HFF-Myc (cell line): ENCODE data around the gene GSK3B.

ENCODE experiments used
- DNase-seq: peaks from one replicate; pipeline ENCODE4 v3.0.0-alpha.2; 2011; ENCODE audit warnings: low read depth; ENCODE audit errors: extremely low read depth
- H3K4me3 ChIP-seq: replicated peaks from 2 replicates; pipeline ENCODE4 v1.5.1; 2011; ENCODE audit warnings: low read depth, mild to moderate bottlenecking, control low read depth, low read length
- TF ChIP-seq, protein P1 (sequence below): IDR thresholded peaks from 2 replicates; pipeline ENCODE4 v1.5.1; 2012; ENCODE audit warnings: mild to moderate bottlenecking, low read depth, low read length, control low read depth; ENCODE audit errors: missing control alignments

Gene GSK3B

DNA sequence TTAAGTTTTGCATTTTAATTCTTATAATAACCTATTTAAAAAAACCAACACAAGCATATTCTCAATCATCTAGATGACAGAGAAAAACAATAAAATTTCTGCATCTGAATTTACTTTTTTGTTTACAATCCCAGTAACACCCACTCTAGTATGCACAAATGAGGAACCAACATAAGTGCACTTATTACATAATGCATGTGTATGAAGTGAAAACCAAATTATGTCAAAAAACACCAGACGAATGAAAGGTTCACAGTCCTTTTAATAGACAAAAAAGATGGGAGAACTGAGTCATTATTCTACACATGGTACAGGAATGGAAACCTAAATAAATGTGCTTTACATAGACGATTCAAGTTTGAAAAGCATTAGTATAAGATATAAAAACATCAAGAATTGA, 220.6 kb downstream of the GSK3B start:
- DNase-seq = no peak
- no peak overlapping the region for H3K4me3 ChIP-seq
- TF ChIP-seq, protein P1, sequence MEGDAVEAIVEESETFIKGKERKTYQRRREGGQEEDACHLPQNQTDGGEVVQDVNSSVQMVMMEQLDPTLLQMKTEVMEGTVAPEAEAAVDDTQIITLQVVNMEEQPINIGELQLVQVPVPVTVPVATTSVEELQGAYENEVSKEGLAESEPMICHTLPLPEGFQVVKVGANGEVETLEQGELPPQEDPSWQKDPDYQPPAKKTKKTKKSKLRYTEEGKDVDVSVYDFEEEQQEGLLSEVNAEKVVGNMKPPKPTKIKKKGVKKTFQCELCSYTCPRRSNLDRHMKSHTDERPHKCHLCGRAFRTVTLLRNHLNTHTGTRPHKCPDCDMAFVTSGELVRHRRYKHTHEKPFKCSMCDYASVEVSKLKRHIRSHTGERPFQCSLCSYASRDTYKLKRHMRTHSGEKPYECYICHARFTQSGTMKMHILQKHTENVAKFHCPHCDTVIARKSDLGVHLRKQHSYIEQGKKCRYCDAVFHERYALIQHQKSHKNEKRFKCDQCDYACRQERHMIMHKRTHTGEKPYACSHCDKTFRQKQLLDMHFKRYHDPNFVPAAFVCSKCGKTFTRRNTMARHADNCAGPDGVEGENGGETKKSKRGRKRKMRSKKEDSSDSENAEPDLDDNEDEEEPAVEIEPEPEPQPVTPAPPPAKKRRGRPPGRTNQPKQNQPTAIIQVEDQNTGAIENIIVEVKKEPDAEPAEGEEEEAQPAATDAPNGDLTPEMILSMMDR = no peak

DNA sequence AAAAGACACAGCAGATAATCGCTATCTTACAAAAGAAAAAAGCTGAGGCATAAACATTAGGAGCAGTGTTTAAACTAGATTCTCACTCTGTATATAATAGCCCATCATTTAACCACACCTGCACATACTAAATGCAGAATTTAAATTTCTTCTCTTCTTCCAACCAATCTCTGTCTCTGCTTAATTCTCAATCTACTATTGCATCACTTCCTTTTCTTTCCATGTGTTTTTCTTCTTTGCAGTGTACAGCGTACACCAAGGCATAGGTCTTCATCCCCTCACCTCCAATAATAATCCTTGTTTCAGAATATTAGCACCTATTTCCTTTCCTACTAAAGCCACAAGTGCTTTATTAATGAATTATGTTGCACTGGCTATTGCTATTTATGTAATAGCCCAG, 221.5 kb downstream of the GSK3B start:
- TF ChIP-seq, protein P1 = no peak
- H3K4me3 ChIP-seq = no peak overlapping the region
- DNase-seq = no peak

DNA sequence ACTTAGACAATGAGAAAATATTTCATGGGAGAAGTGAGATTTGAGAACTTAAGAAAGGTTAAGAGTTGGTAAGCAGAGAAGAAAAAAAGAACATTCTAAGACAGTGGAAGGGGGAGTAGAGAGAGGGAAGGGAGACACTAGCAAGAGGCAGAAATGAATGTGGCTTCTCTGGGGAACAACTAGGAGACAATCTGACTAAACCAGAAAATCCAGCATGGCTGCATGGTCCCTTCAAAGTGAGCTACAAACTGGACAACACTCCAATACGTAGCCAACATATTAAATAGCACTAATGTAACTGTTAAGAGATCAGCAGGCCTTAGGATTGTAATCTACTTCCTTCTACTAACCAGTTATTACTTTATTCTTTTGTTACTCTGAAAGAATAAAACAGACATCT, 222.7 kb downstream of the GSK3B start:
- H3K4me3 ChIP-seq = no peak overlapping the region
- TF ChIP-seq, protein P1 = no peak
- no peak for DNase-seq

DNA sequence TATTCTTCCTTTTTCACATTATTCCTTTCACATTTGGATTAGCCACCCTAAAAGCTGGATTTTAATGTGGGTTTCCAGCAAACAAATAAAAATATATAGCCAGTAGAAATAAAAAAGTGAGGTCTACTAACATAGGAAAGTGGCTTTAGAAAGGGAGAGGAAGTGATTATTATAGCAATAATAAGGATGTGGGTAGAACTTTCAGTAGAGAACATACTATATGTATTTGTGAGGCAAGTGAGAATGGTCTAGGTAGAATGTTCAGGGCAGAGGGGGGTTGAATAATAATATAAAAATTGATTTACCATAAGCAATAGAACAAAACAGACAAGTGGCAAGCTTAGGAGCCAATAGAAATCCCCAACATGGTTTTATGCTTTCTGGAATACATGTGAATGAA, 223.7 kb downstream of the GSK3B start:
- H3K4me3 ChIP-seq = no peak overlapping the region
- DNase-seq = no peak
- TF ChIP-seq, protein P1 = no peak

DNA sequence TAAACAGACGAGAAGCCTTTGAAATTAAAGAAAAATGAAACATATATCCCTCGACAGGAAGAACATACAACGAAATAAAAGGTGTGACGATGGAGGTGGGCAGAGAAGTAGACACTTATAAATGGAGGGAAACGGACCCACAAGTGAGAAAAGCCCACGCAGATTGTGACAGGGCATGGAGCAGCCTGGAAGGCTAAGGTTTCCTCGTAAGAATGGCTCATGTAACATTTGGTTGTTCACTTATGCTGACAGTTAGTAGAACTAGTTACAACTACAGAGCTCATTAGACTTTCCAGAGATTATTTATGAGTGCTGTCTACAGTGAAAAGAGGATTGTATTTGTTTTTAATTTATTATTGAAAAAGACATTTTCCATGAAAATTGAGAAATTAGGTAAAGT, 229.8 kb downstream of the GSK3B start:
- DNase-seq = no peak
- TF ChIP-seq, protein P1 = no peak
- H3K4me3 ChIP-seq = no peak overlapping the region

DNA sequence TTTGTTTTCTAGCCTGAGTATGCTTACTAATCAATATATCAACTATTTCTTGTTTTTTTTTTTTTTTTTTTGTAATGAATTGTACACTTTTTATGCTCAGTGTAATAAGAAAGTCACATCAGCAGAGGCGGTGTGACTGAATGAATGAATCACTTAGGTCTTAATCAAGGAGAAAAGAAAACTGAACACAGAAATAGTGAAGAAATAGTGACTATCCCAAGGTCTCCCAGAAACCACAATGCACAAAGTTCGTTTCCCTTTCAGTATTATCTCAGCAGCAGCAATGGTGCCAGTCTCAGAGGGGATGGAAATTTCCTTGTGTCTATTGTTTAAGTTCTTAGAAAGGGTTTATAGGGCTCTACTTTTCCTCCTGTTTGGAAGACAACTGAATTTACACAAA, 231.6 kb downstream of the GSK3B start:
- TF ChIP-seq, protein P1 = no peak

DNA sequence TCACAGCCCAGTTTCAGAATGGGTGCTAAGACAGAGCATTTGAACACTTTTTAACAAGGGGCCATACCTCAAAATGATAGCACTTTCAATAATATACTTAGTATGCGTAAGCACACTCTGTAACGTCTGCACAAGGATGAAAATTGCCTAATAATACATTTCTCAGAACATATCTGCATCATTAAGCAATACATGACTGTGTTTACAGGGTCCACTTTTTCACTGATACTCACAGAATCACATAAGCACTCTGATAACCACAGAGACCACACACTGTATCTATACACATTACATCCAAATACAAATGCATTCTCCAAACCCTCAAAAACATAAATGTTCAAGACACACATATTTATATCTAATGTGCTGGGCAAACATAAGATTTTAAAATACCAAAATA, 232.6 kb downstream of the GSK3B start:
- TF ChIP-seq, protein P1 = no peak
- no peak for DNase-seq
- no peak overlapping the region for H3K4me3 ChIP-seq

More for the DNA sequence above, 231.6 kb downstream of the GSK3B start:
- no peak overlapping the region for H3K4me3 ChIP-seq
- DNase-seq = no peak
